HCT116 (cell line): ENCODE data around the gene CBLB. TPM values are rescaled to one million over a fixed set of nuclear protein-coding genes. Genes with fewer than 3 reads are reported as not detected.

Experiments
- ATAC-seq: fragments of 200-7000 bp; cut with Tn5 transposase; 2 replicates; pipeline ENCODE4 v1.9.1; 2020; ENCODE audit warnings: mild to moderate bottlenecking, moderate library complexity
- BruUV-seq: library from RNA; stranded (reverse); fragments of 400-500 nt; replicated peaks from 2 replicates; lab custom pipeline; 2021; lab: Mats Ljungman, UMichigan
- CTCF ChIA-PET: fragments of 300-600 bp; sonication (Branson Sonifier 250); formaldehyde crosslinking; loops from one replicate; lab custom pipeline; 2021; ENCODE audit warnings: antibody characterized with exemption; lab: Charles Lee
- POLR2A ChIA-PET: fragments of 300-600, 350-600 bp; sonication (Branson Sonifier 250); formaldehyde crosslinking; loops from one replicate; lab custom pipeline; 2021; ENCODE audit warnings: antibody characterized with exemption; lab: Charles Lee
- RAD21 ChIA-PET, 2 experiments: fragments of 300-600 bp; sonication (Branson Sonifier 250); formaldehyde crosslinking; loops; one replicate each; lab custom pipeline; 2023; ENCODE audit warnings: low total read pairs in 2 of 2; ENCODE audit not compliant: uncharacterized antibody in 2 of 2, unreplicated experiment in 2 of 2, low non-redundant PET in 1 of 2; lab: Charles Lee
- DNase-seq: peaks from one replicate; pipeline ENCODE4 v3.0.0-alpha.2; 2010; ENCODE audit warnings: low read depth, low spot score
- H2AFZ ChIP-seq: fragments of 200-600 bp; shearing (Covaris generic), sonication (generic); 2 replicates; pipeline ENCODE4 v1.6.1; 2017; ENCODE audit warnings: low read depth, mixed run types, mixed read lengths, antibody characterized with exemption, low read length; ENCODE audit not compliant: poor library complexity, severe bottlenecking
- H3K27ac ChIP-seq: 2 replicates; pipeline ENCODE4 v1.5.1; 2012; ENCODE audit warnings: low read depth, low read length
- H3K27me3 ChIP-seq: fragments of 200-600 bp; sonication (generic); 2 replicates; pipeline ENCODE4 v1.6.1; 2016; ENCODE audit warnings: mixed run types, low read length, mixed read lengths; ENCODE audit not compliant: insufficient read depth
- H3K36me3 ChIP-seq, 2 experiments: fragments of 200-500 bp in 1 of 2; fragments of 200-600 bp in 1 of 2; sonication (Bioruptor generic) in 1 of 2; sonication (generic) in 1 of 2; 2 replicates each; pipeline versions ENCODE4 v1.5.1 to v1.6.1; 2014 to 2016; ENCODE audit warnings: low read length in 2 of 2, inconsistent platforms in 1 of 2, mixed read lengths in 1 of 2, mixed run types in 1 of 2; ENCODE audit not compliant: insufficient read depth in 2 of 2, control insufficient read depth in 1 of 2
- H3K4me1 ChIP-seq, 2 experiments: fragments of 200-600 bp in 1 of 2; sonication (generic) in 1 of 2; 2 replicates each; pipeline versions ENCODE4 v1.5.1 to v1.6.1; 2012 to 2017; ENCODE audit warnings: low read length in 2 of 2, inconsistent platforms in 1 of 2, mild to moderate bottlenecking in 1 of 2, mixed read lengths in 1 of 2, mixed run types in 1 of 2, moderate library complexity in 1 of 2; ENCODE audit not compliant: insufficient read depth in 2 of 2, control insufficient read depth in 1 of 2
- H3K4me2 ChIP-seq: fragments of 200-600 bp; sonication (generic); 2 replicates; pipeline ENCODE4 v1.6.1; 2017; ENCODE audit warnings: mixed run types, low read length, mixed read lengths
- H3K4me3 ChIP-seq, 2 experiments: fragments of 200-600 bp in 1 of 2; sonication (generic) in 1 of 2; replicated peaks in 1 of 2; 2 replicates each; pipeline ENCODE4 v1.5.1; 2011 to 2016; ENCODE audit warnings: low read length in 2 of 2, control low read depth in 1 of 2, low read depth in 1 of 2, mild to moderate bottlenecking in 1 of 2, mixed read lengths in 1 of 2, mixed run types in 1 of 2
- H3K79me2 ChIP-seq: fragments of 200-600 bp; sonication (generic); 2 replicates; pipeline ENCODE4 v1.6.1; 2017; ENCODE audit warnings: mild to moderate bottlenecking, mixed run types, low read length, moderate library complexity, mixed read lengths; ENCODE audit not compliant: insufficient read depth
- H3K9ac ChIP-seq: fragments of 200-600 bp; sonication (generic); 2 replicates; pipeline ENCODE4 v1.6.1; 2016; ENCODE audit warnings: low read length, mixed read lengths
- H3K9me2 ChIP-seq: fragments of 200-600 bp; sonication (generic), shearing (Covaris generic); 2 replicates; pipeline ENCODE4 v1.6.1; 2017; ENCODE audit warnings: mixed run types, mild to moderate bottlenecking, moderate library complexity; ENCODE audit not compliant: insufficient read depth
- H3K9me3 ChIP-seq, 2 experiments: fragments of 200-500 bp in 1 of 2; fragments of 200-600 bp in 1 of 2; sonication (Bioruptor generic) in 1 of 2; sonication (generic) in 1 of 2; 2 replicates each; pipeline ENCODE4 v1.6.1; 2014 to 2017; ENCODE audit warnings: low read length in 2 of 2, mixed read lengths in 2 of 2, inconsistent platforms in 1 of 2, low read depth in 1 of 2, mild to moderate bottlenecking in 1 of 2, mixed run types in 1 of 2, moderate library complexity in 1 of 2; ENCODE audit not compliant: control insufficient read depth in 1 of 2, insufficient read depth in 1 of 2
- H4K20me1 ChIP-seq: fragments of 200-600 bp; sonication (generic), shearing (Covaris generic); 2 replicates; pipeline ENCODE4 v1.6.1; 2017; ENCODE audit warnings: mixed run types, mild to moderate bottlenecking, moderate library complexity; ENCODE audit not compliant: insufficient read depth
- CEBPB ChIP-seq: IDR thresholded peaks from 2 replicates; pipeline ENCODE4 v1.6.1; 2012; ENCODE audit warnings: low read depth
- REST ChIP-seq: IDR thresholded peaks from 2 replicates; pipeline ENCODE4 v1.6.1; 2012; ENCODE audit warnings: low read depth
- intact Hi-C: fragments of 100-400 bp; cut with micrococcal nuclease; formaldehyde crosslinking; loops from 2 replicates; pipeline ENCODE4 v1.10.0; 2022
- total RNA-seq: library from RNA; stranded (reverse); gene quantifications from one replicate; pipeline ENCODE4 v1.2.1, GENCODE V29; 2021; ENCODE audit not compliant: unreplicated experiment

CBLB gene
- total RNA-seq, 1 experiment from 2014 or later = 10.4 TPM

DNA sequence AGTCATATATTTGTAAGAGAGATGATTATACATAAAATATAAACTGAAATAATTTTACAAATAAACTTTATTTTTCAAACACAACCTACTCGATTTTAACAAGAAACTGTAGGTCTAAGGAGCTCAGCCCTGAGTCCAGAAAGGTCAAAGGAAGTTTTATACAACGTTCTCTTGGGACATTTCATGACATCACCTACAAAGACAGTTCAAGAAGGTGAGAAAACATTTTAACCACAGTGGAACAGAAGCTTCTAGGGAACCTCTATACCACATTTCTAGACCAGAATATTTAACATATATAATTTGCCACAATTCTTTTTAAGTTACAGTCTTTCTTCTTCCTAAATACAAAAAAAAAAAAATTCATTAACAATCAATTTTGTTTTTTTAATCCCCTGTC, 40.1 kb downstream of the CBLB start:
- H3K27me3 ChIP-seq = no peaks in the 10 kb centered on the region

More for the DNA sequence above, 40.1 kb downstream of the CBLB start:
- no peak for ATAC-seq
- H3K4me1 ChIP-seq = peaks cover 20 to 29% of the 10 kb centered on the region in 2 experiments
- no peak for TF ChIP-seq CEBPB
- no peak for TF ChIP-seq REST
- no peaks in the 10 kb centered on the region for H3K79me2 ChIP-seq
- no peaks in the 10 kb centered on the region for H3K36me3 ChIP-seq
- ChIA-PET CTCF (no interaction called here), RAD21 (no interaction called here), POLR2A (no interaction called here)
- no TSS peak for BruUV-seq
- H3K9me3 ChIP-seq = no peaks in the 10 kb centered on the region
- DNase-seq = no peak
- H3K4me2 ChIP-seq = no peak overlapping the region
- H4K20me1 ChIP-seq = no peaks in the 10 kb centered on the region
- H3K27ac ChIP-seq = no peak overlapping the region
- H2AFZ ChIP-seq = no peak overlapping the region
- no peaks in the 10 kb centered on the region for H3K9me2 ChIP-seq
- no peak overlapping the region for H3K4me3 ChIP-seq
- intact Hi-C loops = no loop called here
- no peak overlapping the region for H3K9ac ChIP-seq
